OCI-LY1 (cell line): ENCODE measurements around the gene UCP2.

Experiments used
- EZH2 ChIP-seq: fragments of 200-600 bp; sonication (generic), shearing (Covaris generic); IDR thresholded peaks from 2 replicates; pipeline ENCODE4 v1.8.0; 2017; ENCODE audit warnings: borderline replicate concordance, mixed run types, mild to moderate bottlenecking, antibody characterized with exemption, low read length, moderate library complexity, mixed read lengths
- TF ChIP-seq, protein P1 (sequence below): fragments of 200-600 bp; sonication (generic), shearing (Covaris generic); IDR thresholded peaks from 2 replicates; pipeline ENCODE4 v1.5.1; 2017; ENCODE audit warnings: mild to moderate bottlenecking, antibody characterized with exemption, low read length, moderate library complexity, mixed read lengths

DNA sequence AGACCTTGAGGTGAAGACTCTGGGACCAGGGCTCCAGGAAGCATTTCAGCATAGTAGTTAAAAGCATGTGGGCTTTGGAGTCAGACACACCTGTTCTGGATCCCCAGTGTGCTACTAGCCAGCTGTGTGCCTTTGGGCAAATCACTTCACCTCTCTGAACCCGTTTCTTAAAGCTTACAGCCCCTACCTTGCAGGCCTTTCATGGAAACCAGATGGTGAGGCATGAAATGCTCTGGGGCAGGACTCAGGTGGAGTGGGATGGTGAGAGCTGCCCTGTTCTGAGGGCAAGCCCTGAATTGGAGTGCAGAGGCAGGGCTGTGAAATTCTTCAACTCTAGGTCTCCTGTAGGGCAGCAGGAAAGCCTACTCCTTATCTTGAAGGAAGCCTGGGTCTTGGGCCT lies 10.5 kb downstream of the UCP2 start:
- TF ChIP-seq, protein P1, sequence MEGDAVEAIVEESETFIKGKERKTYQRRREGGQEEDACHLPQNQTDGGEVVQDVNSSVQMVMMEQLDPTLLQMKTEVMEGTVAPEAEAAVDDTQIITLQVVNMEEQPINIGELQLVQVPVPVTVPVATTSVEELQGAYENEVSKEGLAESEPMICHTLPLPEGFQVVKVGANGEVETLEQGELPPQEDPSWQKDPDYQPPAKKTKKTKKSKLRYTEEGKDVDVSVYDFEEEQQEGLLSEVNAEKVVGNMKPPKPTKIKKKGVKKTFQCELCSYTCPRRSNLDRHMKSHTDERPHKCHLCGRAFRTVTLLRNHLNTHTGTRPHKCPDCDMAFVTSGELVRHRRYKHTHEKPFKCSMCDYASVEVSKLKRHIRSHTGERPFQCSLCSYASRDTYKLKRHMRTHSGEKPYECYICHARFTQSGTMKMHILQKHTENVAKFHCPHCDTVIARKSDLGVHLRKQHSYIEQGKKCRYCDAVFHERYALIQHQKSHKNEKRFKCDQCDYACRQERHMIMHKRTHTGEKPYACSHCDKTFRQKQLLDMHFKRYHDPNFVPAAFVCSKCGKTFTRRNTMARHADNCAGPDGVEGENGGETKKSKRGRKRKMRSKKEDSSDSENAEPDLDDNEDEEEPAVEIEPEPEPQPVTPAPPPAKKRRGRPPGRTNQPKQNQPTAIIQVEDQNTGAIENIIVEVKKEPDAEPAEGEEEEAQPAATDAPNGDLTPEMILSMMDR, result no peak
- no peak for TF ChIP-seq EZH2
